Measurements from ENCODE around the gene BLID. TPM values are rescaled to one million over a fixed set of nuclear protein-coding genes. Genes with fewer than 3 reads are reported as not detected.

Gene BLID
- total RNA-seq, 2 experiments from 2014 or later, result not detected

GRCh38 chr11:122071709-122072202 is 44.3 kb downstream of the BLID start:
- no peaks in the 10 kb centered on the region for H3K36me3 Mint-ChIP-seq
- ATAC-seq (ENCODE audit: low read depth) (no peak), DNase-seq (no peak)
- peaks cover 2% of the 10 kb centered on the region for H3K27me3 Mint-ChIP-seq
- H3K4me1 Mint-ChIP-seq, result no peaks in the 10 kb centered on the region
- no peak overlapping the region for H3K27ac Mint-ChIP-seq
- POLR2A ChIA-PET, result no interaction called here
- H3K9me3 Mint-ChIP-seq, result no peaks in the 10 kb centered on the region
- no peak overlapping the region for H3K4me3 Mint-ChIP-seq

- Mint-ChIP-seq H3K36me3 (no peaks in the 10 kb centered on the region), H3K9me3 (no peaks in the 10 kb centered on the region), H3K27me3 (peaks cover 2% of the 10 kb centered on the region), H3K4me3 (no peak overlapping the region), H3K27ac (no peak overlapping the region), H3K4me1 (no peaks in the 10 kb centered on the region)
- DNase-seq (no peak), ATAC-seq (ENCODE audit: low read depth) (no peak)
- POLR2A ChIA-PET, result no interaction called here
These were observed 46.2 kb downstream of the BLID start for GRCh38 chr11:122069707-122070360.

- ATAC-seq (ENCODE audit: low read depth) (no peak), DNase-seq (no peak)
- Mint-ChIP-seq H3K27me3 (peaks cover 2% of the 10 kb centered on the region), H3K27ac (no peak overlapping the region), H3K4me3 (no peak overlapping the region), H3K36me3 (no peaks in the 10 kb centered on the region), H3K4me1 (no peaks in the 10 kb centered on the region), H3K9me3 (no peaks in the 10 kb centered on the region)
- POLR2A ChIA-PET, result no interaction called here
These were observed 47.2 kb downstream of the BLID start for GRCh38 chr11:122068837-122069236.

- Mint-ChIP-seq H3K4me1 (no peaks in the 10 kb centered on the region), H3K27me3 (peaks cover 2% of the 10 kb centered on the region), H3K9me3 (no peaks in the 10 kb centered on the region), H3K4me3 (no peak overlapping the region), H3K27ac (no peak overlapping the region), H3K36me3 (no peaks in the 10 kb centered on the region)
- POLR2A ChIA-PET, result no interaction called here
- ATAC-seq (ENCODE audit: low read depth), result no peak
- DNase-seq, result no peak
These were observed 47.9 kb downstream of the BLID start for GRCh38 chr11:122068141-122068540.

Small RNA genes lying within 50 kb of the gene (microRNA-seq; reads per million reads assigned to microRNA genes)
- 59.6 reads per million, percentile 49 among the genes with 10 or more reads in this experiment for gene MIR100
- not detected for gene MIR125B1
- gene MIRLET7A2, result 177 reads per million, percentile 64 among the genes with 10 or more reads in this experiment

Data from activated naive CD8-positive, alpha-beta T cell treated with anti-CD3 and anti-CD28 coated beads, Interleukin-2, amount 10 ng/mL, durations not matched to agents 7 days and 5 days (primary cell).